WTC11 (cell line): ENCODE results near the gene GEMIN2. TPM values are rescaled to one million over a fixed set of nuclear protein-coding genes. Genes with fewer than 3 reads are reported as not detected.
"Not testable (repeated sequence)": the region's sequence is repeated elsewhere in the genome, so short reads cannot be mapped to it uniquely, and the experiment has no call there.

Source experiments
- ATAC-seq: fragments of 200-7000 bp; cut with Tn5 transposase; 2 replicates; pipeline ENCODE4 v1.10.0; 2021; ENCODE audit warnings: mild to moderate bottlenecking, moderate library complexity
- CTCF ChIA-PET: fragments of 300-600 bp; sonication (Branson Sonifier 250); formaldehyde crosslinking; loops from one replicate; lab custom pipeline; 2021; ENCODE audit warnings: antibody characterized with exemption; lab: Charles Lee
- POLR2A ChIA-PET: fragments of 350-600 bp; sonication (Branson Sonifier 250); formaldehyde crosslinking; loops from one replicate; lab custom pipeline; 2021; ENCODE audit warnings: antibody characterized with exemption; lab: Charles Lee
- DNase-seq: peaks from one replicate; pipeline ENCODE4 v3.0.0; 2021; ENCODE audit warnings: low spot score
- H3K27ac Mint-ChIP-seq: 2 replicates; pipeline ENCODE4 v1.8.0; 2021; ENCODE audit warnings: mixed read lengths
- H3K27me3 Mint-ChIP-seq: 2 replicates; pipeline ENCODE4 v1.8.0; 2021; ENCODE audit warnings: low read depth, mild to moderate bottlenecking, moderate library complexity, mixed read lengths
- H3K36me3 Mint-ChIP-seq: 2 replicates; pipeline ENCODE4 v1.8.0; 2021; ENCODE audit warnings: mixed read lengths
- H3K4me1 Mint-ChIP-seq: 2 replicates; pipeline ENCODE4 v1.8.0; 2022; ENCODE audit warnings: mixed read lengths
- H3K4me3 Mint-ChIP-seq: 2 replicates; pipeline ENCODE4 v1.8.0; 2021; ENCODE audit warnings: mild to moderate bottlenecking, moderate library complexity, mixed read lengths
- H3K9me3 Mint-ChIP-seq: 2 replicates; pipeline ENCODE4 v1.8.0; 2021; ENCODE audit warnings: mixed read lengths
- ATF1 ChIP-seq: sonication (generic); formaldehyde crosslinking; IDR thresholded peaks from 2 replicates; pipeline ENCODE4 v1.8.1; 2023; ENCODE audit warnings: mild to moderate bottlenecking, moderate library complexity, missing genetic modification reagents
- ESRRA ChIP-seq: sonication (generic); formaldehyde crosslinking; IDR thresholded peaks from 2 replicates; pipeline ENCODE4 v1.8.1; 2022; ENCODE audit warnings: mild to moderate bottlenecking, missing genetic modification reagents, borderline replicate concordance
- ETV6 ChIP-seq: sonication (generic); formaldehyde crosslinking; IDR thresholded peaks from 2 replicates; pipeline ENCODE4 v1.8.1; 2022; ENCODE audit warnings: mild to moderate bottlenecking, missing genetic modification reagents
- JUN ChIP-seq: sonication (generic); formaldehyde crosslinking; IDR thresholded peaks from 2 replicates; pipeline ENCODE4 v1.8.0; 2023; ENCODE audit warnings: mild to moderate bottlenecking, missing genetic modification reagents
- MXD4 ChIP-seq: fragments of 250-450 bp; sonication (Bioruptor Pico); IDR thresholded peaks from 2 replicates; pipeline ENCODE4 v1.8.0; 2021; ENCODE audit warnings: mild to moderate bottlenecking, moderate library complexity, borderline replicate concordance
- NFYB ChIP-seq: sonication (generic); formaldehyde crosslinking; conservative IDR thresholded peaks from 2 replicates; pipeline ENCODE4 v1.8.0; 2022; ENCODE audit warnings: low read depth, missing genetic modification reagents
- NR3C1 ChIP-seq: sonication (generic); formaldehyde crosslinking; conservative IDR thresholded peaks from 2 replicates; pipeline ENCODE4 v1.8.1; 2023; ENCODE audit warnings: low read depth, mild to moderate bottlenecking, missing genetic modification reagents
- OVOL2 ChIP-seq: fragments of 250-450 bp; sonication (Bioruptor Pico); IDR thresholded peaks from 2 replicates; pipeline ENCODE4 v1.9.0; 2021; ENCODE audit warnings: mild to moderate bottlenecking, borderline replicate concordance
- SMAD3 ChIP-seq: sonication (generic); formaldehyde crosslinking; IDR thresholded peaks from 2 replicates; pipeline ENCODE4 v1.8.0; 2022; ENCODE audit warnings: missing genetic modification reagents, mild to moderate bottlenecking, borderline replicate concordance
- SOX15 ChIP-seq: fragments of 250-450 bp; sonication (Bioruptor Pico); IDR thresholded peaks from 2 replicates; pipeline ENCODE4 v1.9.0; 2021; ENCODE audit warnings: mild to moderate bottlenecking
- TCF7 ChIP-seq: sonication (generic); formaldehyde crosslinking; IDR thresholded peaks from 2 replicates; pipeline ENCODE4 v1.8.0; 2022; ENCODE audit warnings: mild to moderate bottlenecking, low read depth, missing genetic modification reagents, moderate library complexity
- TEAD1 ChIP-seq: sonication (generic); formaldehyde crosslinking; IDR thresholded peaks from 2 replicates; pipeline ENCODE4 v1.8.0; 2022; ENCODE audit warnings: mild to moderate bottlenecking, missing genetic modification reagents
- TP53 ChIP-seq: sonication (generic); formaldehyde crosslinking; IDR thresholded peaks from 2 replicates; pipeline ENCODE4 v1.8.1; 2023; ENCODE audit warnings: mild to moderate bottlenecking, missing genetic modification reagents
- ZNF219 ChIP-seq: sonication (generic); formaldehyde crosslinking; IDR thresholded peaks from 2 replicates; pipeline ENCODE4 v1.8.0; 2023; ENCODE audit warnings: missing genetic modification reagents, mild to moderate bottlenecking, borderline replicate concordance
- ZNF317 ChIP-seq: sonication (generic); formaldehyde crosslinking; IDR thresholded peaks from 2 replicates; pipeline ENCODE4 v1.8.1; 2023; ENCODE audit warnings: low read depth, mild to moderate bottlenecking, moderate library complexity, missing genetic modification reagents, borderline replicate concordance
- ZNF671 ChIP-seq: fragments of 250-450 bp; sonication (Bioruptor Pico); IDR thresholded peaks from 2 replicates; pipeline ENCODE4 v1.8.0; 2021; ENCODE audit warnings: mild to moderate bottlenecking
- total RNA-seq: library from RNA; stranded (reverse); gene quantifications from 3 replicates; pipeline ENCODE4 v1.2.3, GENCODE V29; 2021
- TF ChIP-seq, protein P1 (sequence below): sonication (generic); formaldehyde crosslinking; IDR thresholded peaks from 2 replicates; pipeline ENCODE4 v1.8.1; 2023; ENCODE audit warnings: mild to moderate bottlenecking, missing genetic modification reagents, borderline replicate concordance
- TF ChIP-seq, protein P2 (sequence below): fragments of 250-450 bp; sonication (Bioruptor Pico); conservative IDR thresholded peaks from 2 replicates; pipeline ENCODE4 v1.9.0; 2021; ENCODE audit warnings: mild to moderate bottlenecking
- TF ChIP-seq, protein P3 (sequence below): sonication (generic); formaldehyde crosslinking; IDR thresholded peaks from 2 replicates; pipeline ENCODE4 v1.8.0; 2022; ENCODE audit warnings: mild to moderate bottlenecking, missing genetic modification reagents
- TF ChIP-seq, protein P4 (sequence below): fragments of 250-450 bp; sonication (Bioruptor Pico); IDR thresholded peaks from 2 replicates; pipeline ENCODE4 v1.9.0; 2021; ENCODE audit warnings: moderate library complexity, mild to moderate bottlenecking, inconsistent platforms, borderline replicate concordance

The GEMIN2 gene
- total RNA-seq, 1 experiment from 2014 or later: 27.1 TPM

DNA sequence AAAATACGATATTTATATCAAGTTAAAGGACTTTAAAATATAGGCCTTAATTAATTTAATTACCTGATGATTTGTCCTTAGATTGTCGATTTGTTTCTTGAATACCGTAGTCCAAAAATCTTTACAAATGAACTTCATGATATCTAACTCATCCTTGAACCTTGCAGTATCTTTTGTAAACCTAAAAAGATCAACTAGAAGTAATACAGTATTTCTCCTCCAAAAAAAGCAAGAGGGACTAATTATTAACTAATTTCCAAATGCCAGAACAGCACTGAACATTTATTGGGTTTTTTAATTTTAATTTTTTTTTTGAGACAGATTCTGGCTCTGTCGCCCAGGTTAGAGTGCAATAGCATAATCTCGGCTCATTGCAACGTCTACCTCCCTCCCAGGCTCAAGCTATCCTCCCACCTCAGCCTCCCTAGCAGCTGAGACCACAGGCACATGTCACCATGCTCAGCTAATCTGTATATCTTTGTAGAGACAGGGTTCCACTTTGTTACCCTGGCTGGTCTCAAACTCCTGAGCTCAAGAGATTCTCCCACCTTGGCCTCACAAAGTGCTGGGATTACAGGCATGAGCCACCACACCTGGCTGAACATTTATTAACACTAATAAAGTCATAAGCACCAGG is 44.2 kb downstream of the GEMIN2 start (continued):
- TF ChIP-seq, protein P1, sequence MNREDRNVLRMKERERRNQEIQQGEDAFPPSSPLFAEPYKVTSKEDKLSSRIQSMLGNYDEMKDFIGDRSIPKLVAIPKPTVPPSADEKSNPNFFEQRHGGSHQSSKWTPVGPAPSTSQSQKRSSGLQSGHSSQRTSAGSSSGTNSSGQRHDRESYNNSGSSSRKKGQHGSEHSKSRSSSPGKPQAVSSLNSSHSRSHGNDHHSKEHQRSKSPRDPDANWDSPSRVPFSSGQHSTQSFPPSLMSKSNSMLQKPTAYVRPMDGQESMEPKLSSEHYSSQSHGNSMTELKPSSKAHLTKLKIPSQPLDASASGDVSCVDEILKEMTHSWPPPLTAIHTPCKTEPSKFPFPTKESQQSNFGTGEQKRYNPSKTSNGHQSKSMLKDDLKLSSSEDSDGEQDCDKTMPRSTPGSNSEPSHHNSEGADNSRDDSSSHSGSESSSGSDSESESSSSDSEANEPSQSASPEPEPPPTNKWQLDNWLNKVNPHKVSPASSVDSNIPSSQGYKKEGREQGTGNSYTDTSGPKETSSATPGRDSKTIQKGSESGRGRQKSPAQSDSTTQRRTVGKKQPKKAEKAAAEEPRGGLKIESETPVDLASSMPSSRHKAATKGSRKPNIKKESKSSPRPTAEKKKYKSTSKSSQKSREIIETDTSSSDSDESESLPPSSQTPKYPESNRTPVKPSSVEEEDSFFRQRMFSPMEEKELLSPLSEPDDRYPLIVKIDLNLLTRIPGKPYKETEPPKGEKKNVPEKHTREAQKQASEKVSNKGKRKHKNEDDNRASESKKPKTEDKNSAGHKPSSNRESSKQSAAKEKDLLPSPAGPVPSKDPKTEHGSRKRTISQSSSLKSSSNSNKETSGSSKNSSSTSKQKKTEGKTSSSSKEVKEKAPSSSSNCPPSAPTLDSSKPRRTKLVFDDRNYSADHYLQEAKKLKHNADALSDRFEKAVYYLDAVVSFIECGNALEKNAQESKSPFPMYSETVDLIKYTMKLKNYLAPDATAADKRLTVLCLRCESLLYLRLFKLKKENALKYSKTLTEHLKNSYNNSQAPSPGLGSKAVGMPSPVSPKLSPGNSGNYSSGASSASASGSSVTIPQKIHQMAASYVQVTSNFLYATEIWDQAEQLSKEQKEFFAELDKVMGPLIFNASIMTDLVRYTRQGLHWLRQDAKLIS: no peak

DNA sequence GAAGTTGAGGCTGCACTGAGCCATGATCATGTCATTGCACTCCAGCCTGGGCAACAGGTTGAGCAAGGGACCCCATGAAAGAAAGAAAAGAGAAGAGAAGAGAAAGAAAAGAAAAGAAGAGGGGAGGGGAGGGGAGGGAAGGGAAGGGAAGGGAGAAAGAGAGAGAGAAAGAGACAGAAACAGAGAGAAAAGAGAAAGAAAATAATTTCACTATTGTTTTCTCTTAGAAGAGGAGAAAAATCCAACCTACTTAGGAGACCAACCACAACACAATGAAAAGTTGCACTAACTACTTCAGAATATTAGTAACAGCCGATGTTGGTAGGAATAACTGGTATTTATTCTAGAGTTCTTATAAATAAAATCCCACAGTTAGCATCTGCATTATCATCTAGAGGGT is 46.4 kb downstream of the GEMIN2 start:
- H3K36me3 Mint-ChIP-seq: peaks cover 10% of the 10 kb centered on the region
- CTCF ChIA-PET: interaction anchor here (1.1 kb wide), 1 partner anchor 10 kb away, joined by 3 read pairs; the partner anchor contains the start of gene TRAPPC6B
- TF ChIP-seq ZNF317 (CRISPR knock-in tag) (no peak), ATF1 (CRISPR knock-in tag) (no peak), ZNF671 (CRISPR knock-in tag) (no peak), ESRRA (CRISPR knock-in tag) (no peak), OVOL2 (CRISPR knock-in tag) (no peak), NR3C1 (CRISPR knock-in tag) (no peak), ZNF219 (CRISPR knock-in tag) (no peak), TP53 (CRISPR knock-in tag) (no peak), ETV6 (CRISPR knock-in tag) (no peak), JUN (CRISPR knock-in tag) (no peak), NFYB (no peak), SMAD3 (no peak)
- TF ChIP-seq, protein P2, sequence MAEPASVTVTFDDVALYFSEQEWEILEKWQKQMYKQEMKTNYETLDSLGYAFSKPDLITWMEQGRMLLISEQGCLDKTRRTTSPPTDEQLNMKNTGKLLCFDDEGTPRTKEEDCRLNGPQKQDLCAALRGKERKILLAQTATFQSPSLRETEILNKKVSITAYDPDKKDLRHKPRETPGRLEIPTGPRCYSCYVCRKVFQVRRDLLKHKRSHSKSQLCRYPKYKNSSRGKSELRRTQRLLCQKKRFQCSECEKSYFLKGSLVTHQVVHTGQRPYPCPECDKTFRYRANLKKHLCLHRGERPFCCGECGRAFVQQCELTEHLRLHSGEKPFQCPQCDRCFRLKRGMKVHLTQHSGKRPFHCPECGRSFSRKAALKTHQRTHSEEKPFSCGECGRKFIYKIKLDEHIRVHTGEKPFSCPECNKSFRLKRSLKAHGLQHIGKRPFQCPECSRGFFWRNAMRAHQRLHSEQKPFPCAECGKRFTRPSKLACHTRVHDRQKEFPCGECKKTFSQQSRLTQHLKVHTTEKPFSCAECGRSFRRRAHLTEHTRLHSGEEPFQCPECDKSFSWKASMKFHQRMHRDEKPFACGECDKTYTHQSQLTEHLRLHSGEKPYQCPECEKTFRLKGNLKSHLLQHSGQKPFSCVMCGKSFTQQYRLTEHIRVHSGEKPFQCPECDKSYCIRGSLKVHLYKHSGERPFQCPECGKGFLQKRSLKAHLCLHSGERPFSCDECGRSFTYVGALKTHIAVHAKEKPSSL (CRISPR knock-in tag): no peak
- TF ChIP-seq, all 79 proteins: peak for 0
- Mint-ChIP-seq H3K4me1 (no peaks in the 10 kb centered on the region), H3K27ac (no peak overlapping the region), H3K4me3 (no peak overlapping the region), H3K9me3 (no peaks in the 10 kb centered on the region), H3K27me3 (no peaks in the 10 kb centered on the region)
- POLR2A ChIA-PET: no interaction called here
- ATAC-seq: no peak
- no peak for DNase-seq

DNA sequence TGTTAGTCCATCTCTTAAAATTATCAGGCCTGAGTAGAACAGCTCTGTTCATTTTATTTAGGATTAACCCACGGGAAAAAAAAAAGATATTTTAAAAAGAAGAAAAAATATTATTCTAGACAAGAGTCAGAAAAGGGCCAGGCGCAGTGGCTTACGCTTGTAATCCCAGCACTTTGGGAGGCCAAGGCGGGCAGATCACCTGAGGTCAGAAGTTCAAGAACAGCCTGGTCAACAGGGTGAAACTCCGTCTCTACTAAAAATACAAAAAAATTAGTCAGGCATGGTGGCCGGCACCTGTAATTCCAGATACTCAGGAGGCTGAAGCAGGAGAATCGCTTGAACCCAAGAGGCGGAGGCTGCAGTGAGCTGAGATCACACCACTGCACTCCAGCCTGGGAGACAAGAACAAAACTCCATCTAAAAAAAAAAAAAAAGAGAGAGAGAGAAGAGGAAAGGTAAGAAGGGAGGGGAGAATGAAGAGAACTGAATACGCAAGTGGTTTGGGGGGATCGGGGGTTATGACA is 53.7 kb downstream of the GEMIN2 start:
- H3K27ac Mint-ChIP-seq, H3K27me3 Mint-ChIP-seq, CTCF ChIA-PET, H3K36me3 Mint-ChIP-seq, ATAC-seq, DNase-seq, H3K9me3 Mint-ChIP-seq, POLR2A ChIA-PET: not testable (repeated sequence)
- Mint-ChIP-seq H3K4me3 (peak overlapping the region; percentile 20), H3K4me1 (peaks cover 23% of the 10 kb centered on the region)

DNA sequence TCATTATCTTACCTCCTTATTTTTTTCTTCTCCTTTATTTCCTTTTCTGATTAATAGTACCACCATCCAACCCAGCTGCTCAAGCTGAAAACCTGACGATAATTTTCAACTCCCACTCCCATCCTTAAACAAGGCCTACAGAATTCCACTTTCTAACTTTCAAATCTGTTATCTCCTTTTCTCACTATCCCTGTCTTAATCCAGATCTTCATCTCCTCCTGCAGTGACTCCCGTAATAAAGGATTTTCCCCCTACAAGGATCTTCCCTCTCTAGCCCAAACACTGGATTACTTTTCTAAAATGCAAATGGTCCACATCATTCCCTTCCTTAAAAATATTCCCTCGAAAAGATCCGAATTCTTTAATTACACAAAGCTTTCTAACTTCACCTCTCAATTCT is 54.5 kb downstream of the GEMIN2 start:
- Mint-ChIP-seq H3K36me3 (peaks cover 2% of the 10 kb centered on the region; the same call in 1 of the 2 replicates), H3K9me3 (no peaks in the 10 kb centered on the region), H3K4me3 (peak overlapping the region; percentile 89), H3K27ac (peak overlapping the region; percentile 2; the same call in 1 of the 2 replicates), H3K27me3 (no peaks in the 10 kb centered on the region), H3K4me1 (peaks cover 23% of the 10 kb centered on the region)
- no peak for DNase-seq
- CTCF ChIA-PET: no interaction called here
- ATAC-seq: no peak
- POLR2A ChIA-PET: no interaction called here
- TF ChIP-seq, protein P3, sequence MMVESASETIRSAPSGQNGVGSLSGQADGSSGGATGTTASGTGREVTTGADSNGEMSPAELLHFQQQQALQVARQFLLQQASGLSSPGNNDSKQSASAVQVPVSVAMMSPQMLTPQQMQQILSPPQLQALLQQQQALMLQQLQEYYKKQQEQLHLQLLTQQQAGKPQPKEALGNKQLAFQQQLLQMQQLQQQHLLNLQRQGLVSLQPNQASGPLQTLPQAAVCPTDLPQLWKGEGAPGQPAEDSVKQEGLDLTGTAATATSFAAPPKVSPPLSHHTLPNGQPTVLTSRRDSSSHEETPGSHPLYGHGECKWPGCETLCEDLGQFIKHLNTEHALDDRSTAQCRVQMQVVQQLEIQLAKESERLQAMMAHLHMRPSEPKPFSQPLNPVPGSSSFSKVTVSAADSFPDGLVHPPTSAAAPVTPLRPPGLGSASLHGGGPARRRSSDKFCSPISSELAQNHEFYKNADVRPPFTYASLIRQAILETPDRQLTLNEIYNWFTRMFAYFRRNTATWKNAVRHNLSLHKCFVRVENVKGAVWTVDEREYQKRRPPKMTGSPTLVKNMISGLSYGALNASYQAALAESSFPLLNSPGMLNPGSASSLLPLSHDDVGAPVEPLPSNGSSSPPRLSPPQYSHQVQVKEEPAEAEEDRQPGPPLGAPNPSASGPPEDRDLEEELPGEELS (CRISPR knock-in tag): no peak
- TF ChIP-seq TEAD1 (CRISPR knock-in tag): no peak
- no peak for TF ChIP-seq MXD4 (CRISPR knock-in tag)
- TF ChIP-seq SOX15 (CRISPR knock-in tag): no peak
- no peak for TF ChIP-seq TCF7 (CRISPR knock-in tag)
- no peak for TF ChIP-seq OVOL2 (CRISPR knock-in tag)
- TF ChIP-seq NFYB: no peak
- TF ChIP-seq, protein P4, sequence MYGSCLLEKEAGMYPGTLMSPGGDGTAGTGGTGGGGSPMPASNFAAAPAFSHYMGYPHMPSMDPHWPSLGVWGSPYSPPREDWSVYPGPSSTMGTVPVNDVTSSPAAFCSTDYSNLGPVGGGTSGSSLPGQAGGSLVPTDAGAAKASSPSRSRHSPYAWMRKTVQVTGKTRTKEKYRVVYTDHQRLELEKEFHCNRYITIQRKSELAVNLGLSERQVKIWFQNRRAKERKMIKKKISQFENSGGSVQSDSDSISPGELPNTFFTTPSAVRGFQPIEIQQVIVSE (CRISPR knock-in tag): no peak
